SK-N-SH (cell line): ENCODE data around the gene ACADS.

Source experiments
- EP300 ChIP-seq, 2 experiments: IDR thresholded peaks; 2 replicates each; pipeline versions ENCODE4 v1.4.0 to v1.6.1; 2012; ENCODE audit warnings: borderline replicate concordance in 1 of 2, low read depth in 1 of 2, low read length in 1 of 2
- GABPA ChIP-seq: IDR thresholded peaks from 2 replicates; pipeline ENCODE4 v1.4.0; 2012; ENCODE audit warnings: low read depth, mild to moderate bottlenecking
- MEF2A ChIP-seq: IDR thresholded peaks from 2 replicates; pipeline ENCODE4 v1.4.0; 2012; ENCODE audit warnings: low read depth, borderline replicate concordance
- MXI1 ChIP-seq: IDR thresholded peaks from 2 replicates; pipeline ENCODE4 v1.6.1; 2012; ENCODE audit warnings: mild to moderate bottlenecking, low read depth, low read length, improper control_type of control experiment
- NRF1 ChIP-seq: IDR thresholded peaks from 2 replicates; pipeline ENCODE4 v1.6.1; 2012; ENCODE audit warnings: low read depth, mild to moderate bottlenecking, low read length
- REST ChIP-seq: IDR thresholded peaks from 2 replicates; pipeline ENCODE4 v1.6.1; 2012; ENCODE audit warnings: mild to moderate bottlenecking, low read depth, low read length, moderate library complexity
- USF1 ChIP-seq: IDR thresholded peaks from 2 replicates; pipeline ENCODE4 v1.4.0; 2012; ENCODE audit warnings: low read depth, borderline replicate concordance
- TF ChIP-seq, protein P1 (sequence below): fragments of 200-600 bp; sonication (generic); IDR thresholded peaks from 2 replicates; pipeline ENCODE4 v1.6.1; 2017; ENCODE audit warnings: antibody characterized with exemption, mild to moderate bottlenecking, moderate library complexity

GRCh38 chr12:120718055-120718454 is 7.6 kb upstream of the ACADS start:
- TF ChIP-seq EP300 (IDR thresholded peaks at IDR 0.05; ENCODE audit: borderline replicate concordance in 1 of 2, low read depth in 1 of 2, low read length in 1 of 2): no peak
- TF ChIP-seq GABPA: no peak
- TF ChIP-seq, protein P1, sequence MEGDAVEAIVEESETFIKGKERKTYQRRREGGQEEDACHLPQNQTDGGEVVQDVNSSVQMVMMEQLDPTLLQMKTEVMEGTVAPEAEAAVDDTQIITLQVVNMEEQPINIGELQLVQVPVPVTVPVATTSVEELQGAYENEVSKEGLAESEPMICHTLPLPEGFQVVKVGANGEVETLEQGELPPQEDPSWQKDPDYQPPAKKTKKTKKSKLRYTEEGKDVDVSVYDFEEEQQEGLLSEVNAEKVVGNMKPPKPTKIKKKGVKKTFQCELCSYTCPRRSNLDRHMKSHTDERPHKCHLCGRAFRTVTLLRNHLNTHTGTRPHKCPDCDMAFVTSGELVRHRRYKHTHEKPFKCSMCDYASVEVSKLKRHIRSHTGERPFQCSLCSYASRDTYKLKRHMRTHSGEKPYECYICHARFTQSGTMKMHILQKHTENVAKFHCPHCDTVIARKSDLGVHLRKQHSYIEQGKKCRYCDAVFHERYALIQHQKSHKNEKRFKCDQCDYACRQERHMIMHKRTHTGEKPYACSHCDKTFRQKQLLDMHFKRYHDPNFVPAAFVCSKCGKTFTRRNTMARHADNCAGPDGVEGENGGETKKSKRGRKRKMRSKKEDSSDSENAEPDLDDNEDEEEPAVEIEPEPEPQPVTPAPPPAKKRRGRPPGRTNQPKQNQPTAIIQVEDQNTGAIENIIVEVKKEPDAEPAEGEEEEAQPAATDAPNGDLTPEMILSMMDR: no peak
- TF ChIP-seq MXI1: no peak
- TF ChIP-seq REST: no peak
- no peak for TF ChIP-seq NRF1
- no peak for TF ChIP-seq MEF2A
- TF ChIP-seq USF1: no peak
